HG03060 (cell line): ENCODE measurements around the gene MZT1.

Experiments used
- ATAC-seq: cut with Tn5 transposase; IDR thresholded peaks from one replicate; pipeline ENCODE4 v1.9.1; 2021; ENCODE audit warnings: low read depth, moderate number of reproducible peaks; ENCODE audit not compliant: unreplicated experiment

The MZT1 gene

DNA sequence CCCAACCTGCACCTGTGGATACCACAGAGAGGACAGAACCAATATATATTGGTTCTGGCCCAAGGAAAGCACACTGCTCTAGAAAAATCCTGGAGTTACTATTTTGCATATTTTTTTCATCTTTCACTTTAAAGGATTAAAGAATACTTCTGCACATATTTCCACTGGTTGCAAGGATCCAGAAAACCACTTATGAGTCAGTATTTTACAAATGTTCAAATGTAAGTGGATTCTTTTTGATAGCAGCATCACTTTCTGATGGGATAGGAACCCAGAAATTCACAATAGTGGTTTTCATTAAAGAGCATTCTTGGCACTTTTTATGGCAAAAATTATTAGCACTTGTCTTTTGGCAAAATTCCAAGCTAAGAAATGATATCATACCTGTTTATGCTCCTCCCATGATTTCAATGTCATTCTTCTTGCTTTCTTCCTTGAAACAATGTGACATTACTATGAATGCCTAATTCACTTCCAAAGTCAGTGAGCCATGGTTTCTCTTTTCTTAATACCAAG is 38.2 kb downstream of the MZT1 start:
- ATAC-seq: no peak

DNA sequence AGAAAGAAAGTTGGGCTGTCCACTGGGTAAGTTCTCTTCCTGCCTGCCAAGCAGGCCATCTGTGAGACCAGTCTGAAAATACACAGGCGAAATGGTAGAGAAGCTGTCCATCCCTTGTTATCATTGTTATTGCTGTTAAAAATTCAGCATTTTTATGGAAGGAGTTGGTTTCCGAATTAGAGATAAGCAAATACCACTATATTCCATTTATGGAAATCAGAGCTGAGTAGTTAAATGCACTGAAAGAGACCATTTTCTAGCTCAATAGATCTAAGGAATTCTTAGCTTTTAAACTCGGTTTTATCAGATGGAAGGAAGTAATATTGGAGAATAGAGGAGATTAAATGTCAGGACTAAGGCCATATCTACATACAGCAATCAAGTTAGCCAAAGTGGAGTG is 40.7 kb downstream of the MZT1 start:
- ATAC-seq: no peak

DNA sequence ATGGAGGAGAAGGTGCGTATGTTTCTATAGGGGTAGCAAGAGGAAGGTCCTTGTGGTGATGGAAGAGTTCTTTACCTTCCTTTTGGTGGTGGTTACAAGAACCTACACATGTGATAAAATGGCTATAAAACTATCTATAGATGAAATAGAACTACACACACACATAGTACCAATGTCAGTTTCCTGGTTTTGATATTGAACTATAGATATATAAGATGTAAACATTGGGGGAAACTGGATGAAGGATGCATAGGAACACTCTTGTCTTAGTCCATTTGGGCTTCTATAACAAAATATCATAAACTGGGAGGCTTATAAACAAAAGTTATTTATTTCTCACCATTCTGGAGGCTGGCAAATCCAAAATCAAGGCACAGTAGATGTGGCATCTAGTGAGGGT is 47.1 kb downstream of the MZT1 start:
- no peak for ATAC-seq

DNA sequence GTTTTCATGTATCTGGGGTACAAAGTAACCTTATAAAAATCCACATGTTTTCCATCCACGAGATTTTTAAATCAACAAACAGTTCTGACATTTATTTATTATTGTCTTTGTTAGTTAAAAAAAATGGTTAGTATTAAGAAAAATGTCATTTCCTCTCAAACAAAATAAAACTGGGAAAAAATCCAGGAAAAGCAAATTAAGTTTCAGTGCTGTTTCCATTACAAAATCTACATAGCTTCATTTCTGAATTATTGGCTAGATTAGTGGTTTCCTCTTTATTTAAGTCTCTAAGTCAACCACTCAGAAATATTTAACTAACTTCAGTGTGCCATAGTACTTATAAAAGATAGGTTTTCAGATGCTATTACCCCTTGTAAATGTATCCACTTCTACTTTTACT is 49.1 kb downstream of the MZT1 start:
- no peak for ATAC-seq

DNA sequence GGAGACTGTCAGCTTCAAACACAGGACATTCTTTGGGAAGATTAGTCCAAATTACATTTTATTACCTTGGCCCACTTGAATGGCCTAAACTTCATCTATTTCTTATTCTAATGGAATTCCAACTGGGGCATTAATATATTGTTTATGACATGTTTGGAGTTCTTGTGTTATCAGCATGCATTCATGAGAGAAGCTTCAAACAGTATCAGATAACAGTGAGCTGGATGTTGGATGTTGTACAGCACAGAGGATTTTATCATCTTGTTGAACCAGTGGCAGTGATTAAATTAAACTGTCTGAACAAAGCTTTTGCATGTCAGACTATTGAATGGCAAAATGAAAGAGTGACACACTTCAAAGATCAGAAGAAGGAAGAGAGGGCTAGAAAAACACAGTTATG is 50.0 kb downstream of the MZT1 start:
- no peak for ATAC-seq

DNA sequence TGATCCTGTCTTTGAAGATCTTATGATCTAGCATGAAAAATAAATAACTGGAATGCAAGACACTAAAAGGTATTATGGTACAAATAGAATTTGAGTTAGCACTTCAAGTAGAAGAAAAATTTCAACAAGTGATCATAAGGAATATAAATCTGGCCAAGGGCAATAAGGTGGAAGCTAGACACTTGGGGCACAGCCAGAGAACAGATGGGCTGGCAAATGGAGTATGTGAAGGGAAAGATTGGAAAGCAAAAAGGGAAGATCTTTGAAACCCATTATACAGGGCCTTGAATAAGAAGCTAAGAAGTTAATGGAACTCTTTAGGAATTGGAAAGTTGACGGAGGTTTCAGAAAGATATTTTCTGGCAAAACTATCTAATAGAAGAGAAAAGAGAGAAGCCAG is 61.0 kb downstream of the MZT1 start:
- no peak for ATAC-seq

DNA sequence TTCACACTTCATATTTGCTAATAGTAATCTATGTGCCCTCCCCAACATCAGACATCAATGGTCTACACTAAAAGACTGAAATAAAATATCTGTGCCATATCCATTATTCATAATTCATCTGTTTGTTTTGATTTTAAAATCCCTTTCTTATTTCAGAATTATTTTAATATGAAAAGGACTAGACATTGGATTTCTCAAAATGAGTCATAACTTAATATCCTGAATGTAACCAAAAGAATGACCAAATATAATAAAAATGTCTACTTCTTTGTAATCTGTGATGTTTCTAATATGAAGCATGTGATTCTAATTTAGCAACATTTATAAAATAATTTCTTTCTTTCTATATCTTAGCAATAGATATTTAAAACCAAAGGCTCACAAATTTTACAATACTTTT is 64.9 kb downstream of the MZT1 start:
- ATAC-seq: no peak
